Left forelimb (tissue), 1 donor: Measurements from ENCODE around the gene DOK5.

Source experiments
- DNase-seq: peaks from one replicate; pipeline ENCODE4 v3.0.0-alpha.2; 2018; ENCODE audit warnings: low spot score

DOK5 gene

GRCh38 chr20:54698373-54698772, 223.0 kb downstream of the DOK5 start:
- no peak for DNase-seq
